Esophagus muscularis mucosa (tissue), 4 donors: ENCODE data around the gene NPAS3. TPM values are rescaled to one million over a fixed set of nuclear protein-coding genes. Genes with fewer than 3 reads are reported as not detected.
A peak's percentile ranks its signal among the peaks of the same experiment; 100 is the strongest.

Experiments used
- DNase-seq: peaks from one replicate; pipeline ENCODE4 v3.0.0-alpha.2; 2017; ENCODE audit errors: extremely low spot score
- H3K27ac ChIP-seq, 4 donors: fragments of 200-600 bp; sonication (generic); replicated peaks in 1 of 4; 1 replicate in 3 of 4; 2 replicates in 1 of 4; pipeline ENCODE4 v1.5.1; 2016 to 2019; ENCODE audit warnings: mild to moderate bottlenecking in 1 of 4
- H3K27me3 ChIP-seq, 4 donors: fragments of 200-600 bp; sonication (generic); one replicate each; pipeline versions ENCODE4 v1.5.1 to v1.6.0; 2016 to 2019
- H3K36me3 ChIP-seq, 4 donors: fragments of 200-600 bp; sonication (generic); one replicate each; pipeline ENCODE4 v1.5.1; 2016 to 2019
- H3K4me1 ChIP-seq, 4 donors: fragments of 200-600 bp; sonication (generic); one replicate each; pipeline ENCODE4 v1.5.1; 2016 to 2019
- H3K4me3 ChIP-seq, 4 donors: fragments of 200-600 bp; sonication (generic); 1 replicate in 2 of 4; 2 replicates in 2 of 4; pipeline ENCODE4 v1.5.1; 2016 to 2019; ENCODE audit warnings: mild to moderate bottlenecking in 4 of 4, moderate library complexity in 1 of 4
- H3K9me3 ChIP-seq, 4 donors: fragments of 200-600 bp; sonication (generic); 1 replicate in 3 of 4; 2 replicates in 1 of 4; pipeline ENCODE4 v1.5.1; 2016 to 2019
- EP300 ChIP-seq: sonication (generic); formaldehyde crosslinking; IDR thresholded peaks from one replicate; pipeline ENCODE4 v1.6.1; 2017; ENCODE audit warnings: antibody characterized with exemption
- POLR2A ChIP-seq: fragments of 450-650 bp; IDR thresholded peaks from one replicate; pipeline ENCODE4 v1.6.1; 2017; ENCODE audit warnings: antibody characterized with exemption, moderate library complexity, mild to moderate bottlenecking, low read depth
- POLR2AphosphoS5 ChIP-seq, 2 donors: sonication (generic); formaldehyde crosslinking; IDR thresholded peaks; one replicate each; pipeline ENCODE4 v1.6.1; 2017; ENCODE audit warnings: antibody characterized with exemption in 2 of 2
- WGBS: methylation state at CpG from one replicate; pipeline ENCODE4 v1.1.5; 2018; 5-methylcytosine and 5-hydroxymethylcytosine counted together
- intact Hi-C: fragments of 100-400 bp; cut with DNase I; formaldehyde crosslinking; loops from one replicate; pipeline ENCODE4 v1.15.1; 2023
- total RNA-seq, 4 donors: library from RNA; depleted of rRNA; stranded (reverse); fragments of >200 nt; gene quantifications; one replicate each; pipeline versions ENCODE4 v1.1.0 to v1.2.1, GENCODE V29; 2016
- TF ChIP-seq, protein P1 (sequence below), 3 experiments: fragments of 200-600 bp in 2 of 3; fragments of 450-650 bp in 1 of 3; sonication (generic) in 2 of 3; IDR thresholded peaks; one replicate each; pipeline ENCODE4 v1.5.1; 2017 to 2019; ENCODE audit warnings: antibody characterized with exemption in 3 of 3, mild to moderate bottlenecking in 2 of 3, moderate library complexity in 1 of 3

The NPAS3 gene
- total RNA-seq, 4 donors from 2014 or later = 3.3 to 7.3 (median 5.8) TPM

DNA sequence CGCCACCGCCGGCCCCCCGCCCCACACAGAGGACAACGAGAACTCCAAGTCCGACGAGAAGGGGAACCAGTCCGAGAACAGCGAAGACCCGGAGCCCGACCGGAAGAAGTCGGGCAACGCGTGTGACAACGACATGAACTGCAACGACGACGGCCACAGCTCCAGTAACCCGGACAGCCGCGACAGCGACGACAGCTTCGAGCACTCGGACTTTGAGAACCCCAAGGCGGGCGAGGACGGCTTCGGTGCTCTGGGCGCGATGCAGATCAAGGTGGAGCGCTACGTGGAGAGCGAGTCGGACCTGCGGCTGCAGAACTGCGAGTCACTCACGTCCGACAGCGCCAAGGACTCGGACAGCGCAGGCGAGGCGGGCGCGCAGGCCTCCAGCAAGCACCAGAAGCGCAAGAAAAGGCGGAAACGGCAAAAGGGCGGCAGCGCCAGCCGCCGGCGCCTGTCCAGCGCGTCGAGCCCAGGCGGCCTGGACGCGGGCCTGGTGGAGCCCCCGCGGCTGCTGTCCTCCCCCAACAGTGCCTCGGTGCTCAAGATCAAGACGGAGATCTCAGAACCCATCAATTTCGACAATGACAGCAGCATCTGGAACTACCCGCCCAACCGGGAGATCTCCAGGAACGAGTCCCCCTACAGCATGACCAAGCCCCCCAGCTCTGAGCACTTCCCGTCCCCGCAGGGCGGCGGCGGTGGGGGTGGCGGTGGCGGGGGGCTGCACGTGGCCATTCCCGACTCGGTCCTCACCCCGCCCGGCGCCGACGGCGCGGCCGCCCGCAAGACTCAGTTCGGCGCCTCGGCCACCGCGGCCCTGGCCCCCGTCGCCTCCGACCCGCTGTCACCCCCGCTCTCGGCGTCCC, 861.3 kb downstream of the NPAS3 start:
- Histone ChIP-seq H3K9me3 (no peaks in the 10 kb centered on the region), H3K4me3 (peak overlapping the region; percentile 32 to 51 (median 41)), H3K27me3 (peaks cover 0 to 21% (median 0%) of the 10 kb centered on the region in 4 donors), H3K4me1 (peaks cover 6 to 16% (median 8%) of the 10 kb centered on the region in 4 donors), H3K27ac (no peak overlapping the region), H3K36me3 (no peaks in the 10 kb centered on the region)
- intact Hi-C loops = loop anchor here (10.0 kb wide), 1 partner anchor 1085 kb away; no protein-coding TSS in a partner anchor
- TF ChIP-seq, protein P1, sequence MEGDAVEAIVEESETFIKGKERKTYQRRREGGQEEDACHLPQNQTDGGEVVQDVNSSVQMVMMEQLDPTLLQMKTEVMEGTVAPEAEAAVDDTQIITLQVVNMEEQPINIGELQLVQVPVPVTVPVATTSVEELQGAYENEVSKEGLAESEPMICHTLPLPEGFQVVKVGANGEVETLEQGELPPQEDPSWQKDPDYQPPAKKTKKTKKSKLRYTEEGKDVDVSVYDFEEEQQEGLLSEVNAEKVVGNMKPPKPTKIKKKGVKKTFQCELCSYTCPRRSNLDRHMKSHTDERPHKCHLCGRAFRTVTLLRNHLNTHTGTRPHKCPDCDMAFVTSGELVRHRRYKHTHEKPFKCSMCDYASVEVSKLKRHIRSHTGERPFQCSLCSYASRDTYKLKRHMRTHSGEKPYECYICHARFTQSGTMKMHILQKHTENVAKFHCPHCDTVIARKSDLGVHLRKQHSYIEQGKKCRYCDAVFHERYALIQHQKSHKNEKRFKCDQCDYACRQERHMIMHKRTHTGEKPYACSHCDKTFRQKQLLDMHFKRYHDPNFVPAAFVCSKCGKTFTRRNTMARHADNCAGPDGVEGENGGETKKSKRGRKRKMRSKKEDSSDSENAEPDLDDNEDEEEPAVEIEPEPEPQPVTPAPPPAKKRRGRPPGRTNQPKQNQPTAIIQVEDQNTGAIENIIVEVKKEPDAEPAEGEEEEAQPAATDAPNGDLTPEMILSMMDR (IDR thresholded peaks at IDR 0.05) = no peak
- no peak for TF ChIP-seq EP300
- TF ChIP-seq POLR2A = no peak
- TF ChIP-seq POLR2AphosphoS5 (IDR thresholded peaks at IDR 0.05) = no peak
- 27% methylated on average over 48 of the region's 100 CpGs for WGBS
- DNase-seq = no peak

DNA sequence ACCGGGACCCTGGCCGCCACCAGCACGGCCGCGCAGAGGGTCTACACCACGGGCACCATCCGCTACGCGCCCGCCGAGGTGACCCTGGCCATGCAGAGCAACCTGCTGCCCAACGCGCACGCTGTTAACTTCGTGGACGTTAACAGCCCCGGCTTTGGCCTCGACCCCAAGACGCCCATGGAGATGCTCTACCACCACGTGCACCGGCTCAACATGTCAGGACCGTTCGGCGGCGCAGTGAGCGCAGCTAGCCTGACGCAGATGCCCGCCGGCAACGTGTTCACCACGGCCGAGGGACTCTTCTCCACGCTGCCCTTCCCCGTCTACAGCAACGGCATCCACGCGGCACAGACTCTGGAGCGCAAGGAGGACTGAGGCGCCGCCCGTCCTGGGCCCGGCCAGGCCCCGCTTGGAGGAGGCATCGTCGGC, 862.1 kb downstream of the NPAS3 start:
- Histone ChIP-seq H3K4me3 (peak overlapping the region; percentile 32 to 51 (median 41)), H3K27ac (no peak overlapping the region), H3K4me1 (peaks cover 6 to 15% (median 8%) of the 10 kb centered on the region in 4 donors), H3K9me3 (no peaks in the 10 kb centered on the region), H3K27me3 (peaks cover 0 to 21% (median 0%) of the 10 kb centered on the region in 4 donors), H3K36me3 (no peaks in the 10 kb centered on the region)
- 75% methylated on average over 23 of the region's 45 CpGs for WGBS
- DNase-seq = no peak
- TF ChIP-seq, protein P1 (IDR thresholded peaks at IDR 0.05) = no peak
- TF ChIP-seq POLR2A (no peak), POLR2AphosphoS5 (IDR thresholded peaks at IDR 0.05) (no peak)
- intact Hi-C loops = no loop called here

DNA sequence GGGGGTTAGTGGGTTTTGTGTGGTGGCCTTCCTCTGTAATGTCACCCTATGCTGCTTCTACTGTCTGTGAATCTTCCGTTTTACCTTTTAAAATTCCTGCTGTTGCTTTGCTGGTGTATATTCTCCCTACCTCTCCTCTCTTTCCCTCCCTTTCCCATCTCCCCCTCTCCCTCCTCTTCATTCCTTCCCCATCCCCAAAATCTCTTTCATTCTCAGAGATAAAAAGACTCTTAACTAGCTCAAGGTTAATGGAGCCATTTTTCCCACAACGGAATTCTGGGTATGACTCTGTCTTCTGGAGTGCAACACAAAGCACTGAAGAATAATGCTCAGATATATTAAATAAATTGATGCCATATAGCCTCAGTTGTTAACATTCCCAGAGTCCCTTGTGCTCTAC, 864.1 kb downstream of the NPAS3 start:
- intact Hi-C loops = no loop called here
- DNase-seq = no peak
- Histone ChIP-seq H3K9me3 (no peaks in the 10 kb centered on the region), H3K4me1 (peaks cover 6 to 15% (median 8%) of the 10 kb centered on the region in 4 donors), H3K4me3 (no peak overlapping the region), H3K36me3 (no peaks in the 10 kb centered on the region), H3K27ac (no peak overlapping the region), H3K27me3 (peaks cover 0 to 21% (median 0%) of the 10 kb centered on the region in 4 donors)
- TF ChIP-seq POLR2AphosphoS5 (IDR thresholded peaks at IDR 0.05) (no peak), EP300 (no peak), POLR2A (no peak)
- TF ChIP-seq, protein P1 (IDR thresholded peaks at IDR 0.05) = no peak
- 92% methylated on average over 2 of the region's 2 CpGs for WGBS

DNA sequence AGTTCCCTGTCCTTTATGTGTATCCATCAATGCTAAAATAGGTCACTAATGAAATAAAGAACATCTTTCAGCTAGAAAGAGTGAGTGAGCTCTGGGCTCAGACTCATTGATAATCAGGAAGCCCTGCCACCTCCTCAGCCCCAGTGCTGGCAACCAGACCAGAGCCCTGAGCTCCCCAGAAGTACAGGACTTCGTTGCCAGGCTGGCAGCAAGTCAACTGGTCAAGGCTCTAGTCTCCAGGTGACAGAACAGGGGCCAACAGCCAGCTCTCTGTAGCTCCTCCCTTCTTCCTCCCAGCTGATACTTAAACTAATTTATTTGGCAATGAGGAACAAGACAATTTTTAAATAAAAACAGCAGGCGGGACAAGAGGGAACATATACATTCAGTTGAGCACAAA, 866.9 kb downstream of the NPAS3 start:
- WGBS = 47% methylated on average over 2 of the region's 2 CpGs
- Histone ChIP-seq H3K36me3 (no peaks in the 10 kb centered on the region), H3K27ac (no peak overlapping the region), H3K4me1 (peaks cover 0 to 2% (median 0%) of the 10 kb centered on the region in 4 donors), H3K27me3 (peaks cover 0 to 5% (median 0%) of the 10 kb centered on the region in 4 donors), H3K9me3 (no peaks in the 10 kb centered on the region), H3K4me3 (no peak overlapping the region)
- intact Hi-C loops = no loop called here
- no peak for DNase-seq
- no peak for TF ChIP-seq POLR2AphosphoS5 (IDR thresholded peaks at IDR 0.05)
- TF ChIP-seq POLR2A = no peak
- TF ChIP-seq, protein P1 (IDR thresholded peaks at IDR 0.05) = no peak
- no peak for TF ChIP-seq EP300
